HL-60 (cell line): ENCODE measurements around the gene SERPINA3.

ENCODE experiments used
- GABPA ChIP-seq: IDR thresholded peaks from 2 replicates; pipeline ENCODE4 v1.6.1; 2012; ENCODE audit warnings: low read depth
- POLR2AphosphoS5 ChIP-seq: IDR thresholded peaks from 2 replicates; pipeline ENCODE4 v1.6.1; 2012; ENCODE audit warnings: low read depth
- SPI1 ChIP-seq: IDR thresholded peaks from 2 replicates; pipeline ENCODE4 v1.6.1; 2012; ENCODE audit warnings: low read depth, mild to moderate bottlenecking, borderline replicate concordance
- TF ChIP-seq, protein P1 (sequence below): IDR thresholded peaks from one replicate; pipeline ENCODE4 v1.5.1; 2011; ENCODE audit warnings: low read length, control low read depth, inconsistent platforms; ENCODE audit not compliant: insufficient read depth
- TF ChIP-seq, protein P2 (sequence below): IDR thresholded peaks from 2 replicates; pipeline ENCODE4 v1.6.1; 2012; ENCODE audit warnings: low read depth; ENCODE audit not compliant: insufficient replicate concordance

DNA sequence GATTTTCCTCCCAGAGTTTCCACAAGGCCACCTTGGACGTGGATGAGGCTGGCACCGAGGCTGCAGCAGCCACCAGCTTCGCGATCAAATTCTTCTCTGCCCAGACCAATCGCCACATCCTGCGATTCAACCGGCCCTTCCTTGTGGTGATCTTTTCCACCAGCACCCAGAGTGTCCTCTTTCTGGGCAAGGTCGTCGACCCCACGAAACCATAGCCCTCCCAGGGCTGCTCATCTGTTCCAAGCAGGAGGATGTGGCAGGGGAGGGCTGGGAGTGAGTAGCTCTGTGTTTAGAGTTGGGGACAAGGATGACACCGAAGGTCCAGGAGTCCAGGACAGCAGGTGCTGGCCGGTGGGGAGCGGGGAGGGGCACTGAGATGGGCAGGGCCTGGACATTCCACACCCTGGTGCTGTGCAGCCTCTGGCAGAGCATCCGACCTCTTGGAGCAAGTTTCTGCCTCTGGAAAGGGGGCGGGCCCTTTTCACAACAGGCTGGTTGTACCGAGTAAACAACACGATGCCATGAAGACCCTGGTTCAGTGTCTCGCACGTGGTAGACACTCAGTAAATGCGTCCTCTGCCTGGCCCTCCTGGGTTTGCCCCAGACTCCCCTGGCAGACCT lies 42.7 kb upstream of the SERPINA3 start:
- TF ChIP-seq, protein P1, sequence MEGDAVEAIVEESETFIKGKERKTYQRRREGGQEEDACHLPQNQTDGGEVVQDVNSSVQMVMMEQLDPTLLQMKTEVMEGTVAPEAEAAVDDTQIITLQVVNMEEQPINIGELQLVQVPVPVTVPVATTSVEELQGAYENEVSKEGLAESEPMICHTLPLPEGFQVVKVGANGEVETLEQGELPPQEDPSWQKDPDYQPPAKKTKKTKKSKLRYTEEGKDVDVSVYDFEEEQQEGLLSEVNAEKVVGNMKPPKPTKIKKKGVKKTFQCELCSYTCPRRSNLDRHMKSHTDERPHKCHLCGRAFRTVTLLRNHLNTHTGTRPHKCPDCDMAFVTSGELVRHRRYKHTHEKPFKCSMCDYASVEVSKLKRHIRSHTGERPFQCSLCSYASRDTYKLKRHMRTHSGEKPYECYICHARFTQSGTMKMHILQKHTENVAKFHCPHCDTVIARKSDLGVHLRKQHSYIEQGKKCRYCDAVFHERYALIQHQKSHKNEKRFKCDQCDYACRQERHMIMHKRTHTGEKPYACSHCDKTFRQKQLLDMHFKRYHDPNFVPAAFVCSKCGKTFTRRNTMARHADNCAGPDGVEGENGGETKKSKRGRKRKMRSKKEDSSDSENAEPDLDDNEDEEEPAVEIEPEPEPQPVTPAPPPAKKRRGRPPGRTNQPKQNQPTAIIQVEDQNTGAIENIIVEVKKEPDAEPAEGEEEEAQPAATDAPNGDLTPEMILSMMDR, result no peak
- TF ChIP-seq POLR2AphosphoS5, result no peak
- TF ChIP-seq, protein P2, sequence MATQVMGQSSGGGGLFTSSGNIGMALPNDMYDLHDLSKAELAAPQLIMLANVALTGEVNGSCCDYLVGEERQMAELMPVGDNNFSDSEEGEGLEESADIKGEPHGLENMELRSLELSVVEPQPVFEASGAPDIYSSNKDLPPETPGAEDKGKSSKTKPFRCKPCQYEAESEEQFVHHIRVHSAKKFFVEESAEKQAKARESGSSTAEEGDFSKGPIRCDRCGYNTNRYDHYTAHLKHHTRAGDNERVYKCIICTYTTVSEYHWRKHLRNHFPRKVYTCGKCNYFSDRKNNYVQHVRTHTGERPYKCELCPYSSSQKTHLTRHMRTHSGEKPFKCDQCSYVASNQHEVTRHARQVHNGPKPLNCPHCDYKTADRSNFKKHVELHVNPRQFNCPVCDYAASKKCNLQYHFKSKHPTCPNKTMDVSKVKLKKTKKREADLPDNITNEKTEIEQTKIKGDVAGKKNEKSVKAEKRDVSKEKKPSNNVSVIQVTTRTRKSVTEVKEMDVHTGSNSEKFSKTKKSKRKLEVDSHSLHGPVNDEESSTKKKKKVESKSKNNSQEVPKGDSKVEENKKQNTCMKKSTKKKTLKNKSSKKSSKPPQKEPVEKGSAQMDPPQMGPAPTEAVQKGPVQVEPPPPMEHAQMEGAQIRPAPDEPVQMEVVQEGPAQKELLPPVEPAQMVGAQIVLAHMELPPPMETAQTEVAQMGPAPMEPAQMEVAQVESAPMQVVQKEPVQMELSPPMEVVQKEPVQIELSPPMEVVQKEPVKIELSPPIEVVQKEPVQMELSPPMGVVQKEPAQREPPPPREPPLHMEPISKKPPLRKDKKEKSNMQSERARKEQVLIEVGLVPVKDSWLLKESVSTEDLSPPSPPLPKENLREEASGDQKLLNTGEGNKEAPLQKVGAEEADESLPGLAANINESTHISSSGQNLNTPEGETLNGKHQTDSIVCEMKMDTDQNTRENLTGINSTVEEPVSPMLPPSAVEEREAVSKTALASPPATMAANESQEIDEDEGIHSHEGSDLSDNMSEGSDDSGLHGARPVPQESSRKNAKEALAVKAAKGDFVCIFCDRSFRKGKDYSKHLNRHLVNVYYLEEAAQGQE, result no peak
- no peak for TF ChIP-seq GABPA
- no peak for TF ChIP-seq SPI1
